ENCODE measurements around the gene SLC34A3.
"Not testable (repeated sequence)": the region's sequence is repeated elsewhere in the genome, so short reads cannot be mapped to it uniquely, and the experiment has no call there.

Gene SLC34A3

GRCh38 chr9:137236238-137236935 is 5.7 kb downstream of the SLC34A3 start:
- Histone ChIP-seq H3K9me3 (replicated peaks; ENCODE audit: insufficient read depth, low read length) (no peaks in the 10 kb centered on the region), H3K4me1 (ENCODE audit: low read length) (peaks cover 9% of the 10 kb centered on the region; the same call in 1 of the 2 replicates), H3K9me2 (replicated peaks; ENCODE audit: insufficient read depth, low read length) (no peaks in the 10 kb centered on the region), H3K27me3 (replicated peaks; ENCODE audit: insufficient read depth, low read length) (peaks cover 43% of the 10 kb centered on the region), H3K36me3 (replicated peaks; ENCODE audit: insufficient read depth, low read length) (no peaks in the 10 kb centered on the region), H3K79me2 (ENCODE audit: low read length) (peaks cover 14% of the 10 kb centered on the region), H3K4me2 (ENCODE audit: low read depth, low read length) (peak overlapping the region; percentile 68), H3F3A (ENCODE audit: insufficient read depth, low read length) (peaks cover 9% of the 10 kb centered on the region; the same call in 1 of the 2 replicates), H3K9ac (ENCODE audit: low read length) (no peak overlapping the region; the same call in 1 of the 2 replicates), H3K27ac (ENCODE audit: low read length) (no peak overlapping the region), H4K20me1 (ENCODE audit: insufficient read depth, low read length) (no peaks in the 10 kb centered on the region), H3K4me3 (ENCODE audit: low read length) (no peak overlapping the region; the same call in 1 of the 2 replicates), H2AFZ (ENCODE audit: low read length) (no peak overlapping the region)
- DNase-seq = peak; percentile 83
- TF ChIP-seq CTCF (IDR thresholded peaks at IDR 0.05; ENCODE audit: low read length) = peak; percentile 98
- no peak for TF ChIP-seq EZH2 (optimal IDR thresholded peaks at IDR 0.05; ENCODE audit: low read depth, low read length)
- no peak for TF ChIP-seq EZH2phosphoT487 (IDR thresholded peaks at IDR 0.05; ENCODE audit: low read length)

GRCh38 chr9:137236936-137237421 is 6.3 kb downstream of the SLC34A3 start:
- Histone ChIP-seq H3K36me3 (replicated peaks; ENCODE audit: insufficient read depth, low read length) (no peaks in the 10 kb centered on the region; the same call in 1 of the 2 replicates), H2AFZ (ENCODE audit: low read length) (no peak overlapping the region), H3K27ac (ENCODE audit: low read length) (no peak overlapping the region), H3K4me3 (ENCODE audit: low read length) (no peak overlapping the region; the same call in 1 of the 2 replicates), H3F3A (ENCODE audit: insufficient read depth, low read length) (peaks cover 9% of the 10 kb centered on the region; the same call in 1 of the 2 replicates), H3K4me2 (ENCODE audit: low read depth, low read length) (peak overlapping the region; percentile 68), H3K4me1 (ENCODE audit: low read length) (peaks cover 9% of the 10 kb centered on the region; the same call in 1 of the 2 replicates), H4K20me1 (ENCODE audit: insufficient read depth, low read length) (peaks cover 2% of the 10 kb centered on the region), H3K9me3 (replicated peaks; ENCODE audit: insufficient read depth, low read length) (no peaks in the 10 kb centered on the region), H3K79me2 (ENCODE audit: low read length) (peaks cover 18% of the 10 kb centered on the region), H3K9ac (ENCODE audit: low read length) (no peak overlapping the region; the same call in 1 of the 2 replicates), H3K27me3 (replicated peaks; ENCODE audit: insufficient read depth, low read length) (peaks cover 37% of the 10 kb centered on the region), H3K9me2 (replicated peaks; ENCODE audit: insufficient read depth, low read length) (no peaks in the 10 kb centered on the region)
- DNase-seq = no peak
- TF ChIP-seq CTCF (IDR thresholded peaks at IDR 0.05; ENCODE audit: low read length) = no peak
- TF ChIP-seq EZH2 (optimal IDR thresholded peaks at IDR 0.05; ENCODE audit: low read depth, low read length) = no peak
- no peak for TF ChIP-seq EZH2phosphoT487 (IDR thresholded peaks at IDR 0.05; ENCODE audit: low read length)

GRCh38 chr9:137237759-137238726 is 7.3 kb downstream of the SLC34A3 start:
- TF ChIP-seq EZH2phosphoT487 (IDR thresholded peaks at IDR 0.05; ENCODE audit: low read length) (no peak), CTCF (IDR thresholded peaks at IDR 0.05; ENCODE audit: low read length) (no peak), EZH2 (optimal IDR thresholded peaks at IDR 0.05; ENCODE audit: low read depth, low read length) (no peak)
- peaks cover 12% of the 10 kb centered on the region for H4K20me1 ChIP-seq (ENCODE audit: insufficient read depth, low read length)
- H3K9me3 ChIP-seq (replicated peaks; ENCODE audit: insufficient read depth, low read length) = no peaks in the 10 kb centered on the region
- H3K79me2 ChIP-seq (ENCODE audit: low read length) = peaks cover 29% of the 10 kb centered on the region
- peaks cover 19% of the 10 kb centered on the region; the same call in 1 of the 2 replicates for H3K4me1 ChIP-seq (ENCODE audit: low read length)
- H3K27ac ChIP-seq (ENCODE audit: low read length) = no peak overlapping the region
- peaks cover 27% of the 10 kb centered on the region for H3K27me3 ChIP-seq (replicated peaks; ENCODE audit: insufficient read depth, low read length)
- DNase-seq = no peak
- H3K4me3 ChIP-seq (ENCODE audit: low read length) = no peak overlapping the region
- H3K36me3 ChIP-seq (replicated peaks; ENCODE audit: insufficient read depth, low read length) = no peaks in the 10 kb centered on the region; the same call in 1 of the 2 replicates
- H3K9ac ChIP-seq (ENCODE audit: low read length) = no peak overlapping the region
- H3K9me2 ChIP-seq (replicated peaks; ENCODE audit: insufficient read depth, low read length) = no peaks in the 10 kb centered on the region
- no peak overlapping the region for H2AFZ ChIP-seq (ENCODE audit: low read length)
- no peak overlapping the region for H3K4me2 ChIP-seq (ENCODE audit: low read depth, low read length)
- H3F3A ChIP-seq (ENCODE audit: insufficient read depth, low read length) = peaks cover 17% of the 10 kb centered on the region; the same call in 1 of the 2 replicates

GRCh38 chr9:137239541-137240200 is 9.0 kb downstream of the SLC34A3 start:
- peak overlapping the region; percentile 83 for H3K9ac ChIP-seq (ENCODE audit: low read length)
- peak overlapping the region; percentile 93 for H3K4me3 ChIP-seq (ENCODE audit: low read length)
- peak overlapping the region; percentile 92; the same call in 1 of the 2 replicates for H3K27ac ChIP-seq (ENCODE audit: low read length)
- peaks cover 28% of the 10 kb centered on the region; the same call in 1 of the 2 replicates for H3F3A ChIP-seq (ENCODE audit: insufficient read depth, low read length)
- peaks cover 15% of the 10 kb centered on the region for H3K27me3 ChIP-seq (replicated peaks; ENCODE audit: insufficient read depth, low read length)
- H3K36me3 ChIP-seq (replicated peaks; ENCODE audit: insufficient read depth, low read length); DNase-seq; H3K9me2 ChIP-seq (replicated peaks; ENCODE audit: insufficient read depth, low read length); H3K9me3 ChIP-seq (replicated peaks; ENCODE audit: insufficient read depth, low read length): not testable (repeated sequence)
- H4K20me1 ChIP-seq (ENCODE audit: insufficient read depth, low read length) = peaks cover 16% of the 10 kb centered on the region
- H3K79me2 ChIP-seq (ENCODE audit: low read length) = peaks cover 31% of the 10 kb centered on the region
- peak overlapping the region; percentile 86 for H2AFZ ChIP-seq (ENCODE audit: low read length)
- peaks cover 19% of the 10 kb centered on the region; the same call in 1 of the 2 replicates for H3K4me1 ChIP-seq (ENCODE audit: low read length)
- peak overlapping the region; percentile 83 for H3K4me2 ChIP-seq (ENCODE audit: low read depth, low read length)

Data from MM.1S (cell line).